Astrocyte (in vitro differentiated cells and primary cell): Measurements from ENCODE around the gene HOXC6.

Experiments used
- CTCF ChIP-seq: IDR thresholded peaks from 2 replicates; pipeline ENCODE4 v1.5.1; 2011; ENCODE audit warnings: low read depth, mild to moderate bottlenecking, inconsistent platforms, low read length, moderate library complexity; ENCODE audit not compliant: insufficient read depth
- EZH2 ChIP-seq: IDR thresholded peaks from 2 replicates; pipeline ENCODE4 v1.6.1; 2012; ENCODE audit warnings: mild to moderate bottlenecking, low read length, inconsistent platforms; ENCODE audit not compliant: insufficient read depth

- TF ChIP-seq CTCF (no peak), EZH2 (no peak)
Measured at GRCh38 chr12:53987787-53988230, 40.4 kb upstream of the HOXC6 start.
